ENCODE results near the gene IFITM1. TPM values are rescaled to one million over a fixed set of nuclear protein-coding genes. Genes with fewer than 3 reads are reported as not detected.

The IFITM1 gene
- total and polyA plus RNA-seq, 9 of the 15 experiments (the other 6 are each of a cell fraction or from before 2014, with no cell fraction given): 691 to 5,579 (median 974) TPM

- Histone ChIP-seq H3K4me3 (no peak overlapping the region), H2AFZ (ENCODE audit: low read depth, low read length) (no peak overlapping the region), H3K79me2 (ENCODE audit: control insufficient read depth, insufficient read depth, low read length) (no peaks in the 10 kb centered on the region), H4K20me1 (replicated peaks; ENCODE audit: control insufficient read depth, insufficient read depth, low read length) (no peaks in the 10 kb centered on the region), H3K4me2 (ENCODE audit: insufficient read depth, low read length) (no peak overlapping the region), H3K27ac (ENCODE audit: extremely low read depth, low read depth, low read length) (peak overlapping the region; percentile 78; the same call in 1 of the 3 replicates), H3K9me1 (ENCODE audit: control insufficient read depth, insufficient read depth, low read length) (no peaks in the 10 kb centered on the region), H3K9me3 (replicated peaks; ENCODE audit: control insufficient read depth, insufficient read depth, low read depth, low read length) (peaks cover 12% of the 10 kb centered on the region), H3K27me3 (ENCODE audit: control insufficient read depth in 2 of 2, insufficient read depth in 2 of 2, low read length in 2 of 2) (no peaks in the 10 kb centered on the region), H3K36me3 (ENCODE audit: control insufficient read depth, insufficient read depth, low read length) (no peaks in the 10 kb centered on the region), H3K4me1 (replicated peaks in 1 of 2; ENCODE audit: control insufficient read depth in 2 of 2, insufficient read depth in 2 of 2, low read length in 2 of 2) (peaks cover 10 to 32% of the 10 kb centered on the region in 2 experiments), H3K9ac (ENCODE audit: insufficient read depth in 1 of 2, low read depth in 2 of 2, low read length in 2 of 2) (no peak overlapping the region)
- in situ Hi-C loops (cut with MboI): no loop called here
- DNase-seq (ENCODE audit: extremely low read depth in 1 of 4, low spot score in 3 of 4) (no peak), ATAC-seq (no peak), FAIRE-seq (peak; percentile 57)
- TF ChIP-seq C11orf30 (IDR thresholded peaks at IDR 0.05; ENCODE audit: low read depth): peak; percentile 30; the same call in 1 of the 2 replicates
- peak; percentile 72 for TF ChIP-seq ZNF316 (IDR thresholded peaks at IDR 0.05)
- TF ChIP-seq NFE2 (IDR thresholded peaks at IDR 0.05; ENCODE audit: low read depth): peak; percentile 33; the same call in 1 of the 2 replicates
- TF ChIP-seq MAFG (tag; conservative IDR thresholded peaks at IDR 0.05): 0 out of 2 replicates have a peak, but pooled peaks have one; percentile 30
- no peak for TF ChIP-seq TARDBP (IDR thresholded peaks at IDR 0.05)
- TF ChIP-seq TRIM24 (IDR thresholded peaks at IDR 0.05): peak; percentile 61 to 79; a peak in 3 of 4 replicates
- TF ChIP-seq CTCF (IDR thresholded peaks at IDR 0.05 in 2 of 3, conservative IDR thresholded peaks at IDR 0.05 in 1 of 3; ENCODE audit: insufficient read depth in 2 of 3, low read depth in 1 of 3, low read length in 3 of 3): no peak
- TF ChIP-seq ZNF280A (IDR thresholded peaks at IDR 0.05; ENCODE audit: low read depth, partially characterized antibody): peak; percentile 54
- no peak for TF ChIP-seq CREB1 (IDR thresholded peaks at IDR 0.05)
- no peak for TF ChIP-seq CREB1 (CRISPR knock-in tag; IDR thresholded peaks at IDR 0.05)
- TF ChIP-seq ZNF3 (CRISPR knock-in tag; IDR thresholded peaks at IDR 0.05): no peak
- peak; percentile 97 for TF ChIP-seq ZNF324 (CRISPR knock-in tag; IDR thresholded peaks at IDR 0.05)
- TF ChIP-seq CBX3 (IDR thresholded peaks at IDR 0.05; ENCODE audit: borderline replicate concordance in 1 of 2, low read length in 2 of 2): peak in 1 of 2 experiments; percentile 59; a peak in 1 of 3 replicates
- no peak for TF ChIP-seq HMGN3 (IDR thresholded peaks at IDR 0.05; ENCODE audit: borderline replicate concordance, extremely low read depth, insufficient read length, low read depth, low read length)
- intact Hi-C loops (cut with micrococcal nuclease): no loop called here
- POLR2A ChIA-PET: no interaction called here
- CTCF ChIA-PET (ENCODE audit: low intra/inter-chr PET ratio): no interaction called here
- no TSS peak for BruUV-seq (replicated peaks)
Measured at GRCh38 chr11:276219-276618, 37.6 kb upstream of the IFITM1 start.

Data from K562 (cell line).